K562 (cell line): ENCODE results near the gene SOX18. TPM values are rescaled to one million over a fixed set of nuclear protein-coding genes. Genes with fewer than 3 reads are reported as not detected.

Experiments
- ATAC-seq: fragments of 200-7000 bp; cut with Tn5 transposase; 3 replicates; pipeline ENCODE4 v1.9.1; 2020; ENCODE audit warnings: moderate library complexity
- BruUV-seq: library from RNA; stranded (reverse); fragments of 400-500 nt; replicated peaks from 2 replicates; lab custom pipeline; 2021; lab: Mats Ljungman, UMichigan
- CTCF ChIA-PET: fragments of 300-600 bp; formaldehyde crosslinking; extraction: SDS; loops from one replicate; lab custom pipeline; 2021; ENCODE audit warnings: low intra/inter-chr PET ratio; lab: Yijun Ruan, JAX
- POLR2A ChIA-PET: fragments of 300-600, 350-650 bp; sonication (Branson Sonifier 250); formaldehyde crosslinking; extraction: SDS; loops from one replicate; lab custom pipeline; 2021; ENCODE audit warnings: antibody characterized with exemption, inconsistent platforms; lab: Yijun Ruan, JAX
- DNase-seq, 4 experiments: peaks; one replicate each; pipeline versions ENCODE4 v3.0.0 to v3.0.0-alpha.2; 2011 to 2018; ENCODE audit warnings: low spot score in 3 of 4, mixed read lengths in 3 of 4; ENCODE audit errors: extremely low read depth in 1 of 4
- FAIRE-seq: peaks from 2 replicates; lab custom pipeline; 2011; peaks lifted over from hg19 to GRCh38; lab: Jason Lieb, UNC
- H2AFZ ChIP-seq: 2 replicates; pipeline ENCODE4 v1.6.0; 2011; ENCODE audit warnings: low read depth, low read length, control low read depth, inconsistent platforms
- H3K27ac ChIP-seq: fragments of 200-600 bp; 3 replicates; pipeline ENCODE4 v1.8.0; 2011; ENCODE audit warnings: low read depth, mild to moderate bottlenecking, control low read depth, inconsistent platforms, low read length, moderate library complexity, mixed read lengths; ENCODE audit errors: extremely low read depth
- H3K27me3 ChIP-seq, 2 experiments: fragments of 300-600 bp in 1 of 2; 2 replicates in 1 of 2; 3 replicates in 1 of 2; pipeline versions ENCODE4 v1.6.0 to v1.8.0; 2011; ENCODE audit warnings: inconsistent platforms in 2 of 2, low read length in 2 of 2, mild to moderate bottlenecking in 1 of 2, mixed read lengths in 1 of 2, moderate library complexity in 1 of 2; ENCODE audit not compliant: control insufficient read depth in 2 of 2, insufficient read depth in 2 of 2
- H3K36me3 ChIP-seq: fragments of 300-600 bp; 3 replicates; pipeline ENCODE4 v1.8.0; 2011; ENCODE audit warnings: mild to moderate bottlenecking, low read length, inconsistent platforms; ENCODE audit not compliant: control insufficient read depth, insufficient read depth
- H3K4me1 ChIP-seq, 2 experiments: fragments of 200-600 bp in 1 of 2; replicated peaks in 1 of 2; 2 replicates in 1 of 2; 3 replicates in 1 of 2; pipeline versions ENCODE4 v1.5.1 to v1.8.0; 2011; ENCODE audit warnings: inconsistent platforms in 2 of 2, low read length in 2 of 2, mild to moderate bottlenecking in 1 of 2, mixed read lengths in 1 of 2, moderate library complexity in 1 of 2; ENCODE audit not compliant: control insufficient read depth in 2 of 2, insufficient read depth in 2 of 2
- H3K4me2 ChIP-seq: 2 replicates; pipeline ENCODE4 v1.6.1; 2011; ENCODE audit warnings: low read length, control low read depth, inconsistent platforms, mixed read lengths; ENCODE audit not compliant: insufficient read depth
- H3K4me3 ChIP-seq: fragments of 200-600 bp; sonication (generic), shearing (Covaris generic); 2 replicates; pipeline ENCODE4 v1.5.1; 2016; ENCODE audit warnings: control low read depth, inconsistent platforms
- H3K79me2 ChIP-seq: fragments of 200-600 bp; 3 replicates; pipeline ENCODE4 v1.8.0; 2011; ENCODE audit warnings: low read length, inconsistent platforms; ENCODE audit not compliant: control insufficient read depth, insufficient read depth
- H3K9ac ChIP-seq, 2 experiments: 2 replicates each; pipeline versions ENCODE4 v1.6.0 to v1.6.1; 2011; ENCODE audit warnings: low read depth in 2 of 2, low read length in 2 of 2, control low read depth in 1 of 2, inconsistent platforms in 1 of 2, mild to moderate bottlenecking in 1 of 2, mixed read lengths in 1 of 2; ENCODE audit not compliant: insufficient read depth in 1 of 2
- H3K9me1 ChIP-seq: one replicate; pipeline ENCODE4 v1.6.0; 2011; ENCODE audit warnings: inconsistent platforms, mild to moderate bottlenecking, low read length, moderate library complexity; ENCODE audit not compliant: control insufficient read depth, insufficient read depth
- H3K9me3 ChIP-seq: replicated peaks from 2 replicates; pipeline ENCODE4 v1.5.1; 2011; ENCODE audit warnings: low read depth, low read length, inconsistent platforms; ENCODE audit not compliant: control insufficient read depth, insufficient read depth
- H4K20me1 ChIP-seq: replicated peaks from 2 replicates; pipeline ENCODE4 v1.6.1; 2011; ENCODE audit warnings: low read length, inconsistent platforms, mixed read lengths; ENCODE audit not compliant: control insufficient read depth, insufficient read depth
- ARHGAP35 ChIP-seq: fragments of 450-650 bp; IDR thresholded peaks from 2 replicates; pipeline ENCODE4 v1.6.1; 2018; ENCODE audit not compliant: partially characterized antibody
- ARID4B ChIP-seq: sonication (generic); formaldehyde crosslinking; IDR thresholded peaks from 2 replicates; pipeline ENCODE4 v1.8.0; 2022; ENCODE audit warnings: mild to moderate bottlenecking, missing genetic modification reagents
- CREB5 ChIP-seq: fragments of 250-450 bp; sonication (Bioruptor Pico); IDR thresholded peaks from 2 replicates; pipeline ENCODE4 v1.5.0; 2020; ENCODE audit warnings: mild to moderate bottlenecking
- DACH1 ChIP-seq: fragments of 450-650 bp; IDR thresholded peaks from 2 replicates; pipeline ENCODE4 v1.6.1; 2018; ENCODE audit not compliant: partially characterized antibody
- FOXA3 ChIP-seq, 2 experiments: fragments of 450-650 bp in 1 of 2; sonication (generic) in 1 of 2; formaldehyde crosslinking; IDR thresholded peaks in 1 of 2; conservative IDR thresholded peaks in 1 of 2; 2 replicates each; pipeline versions ENCODE4 v1.4.0 to v1.8.0; 2020 to 2022; ENCODE audit warnings: mild to moderate bottlenecking in 2 of 2, missing genetic modification reagents in 1 of 2
- FOXJ3 ChIP-seq: sonication (generic); formaldehyde crosslinking; IDR thresholded peaks from 2 replicates; pipeline ENCODE4 v1.4.0; 2020; ENCODE audit warnings: mild to moderate bottlenecking, missing genetic modification reagents
- FOXK2 ChIP-seq, 2 experiments: fragments of 450-650 bp; IDR thresholded peaks in 1 of 2; conservative IDR thresholded peaks in 1 of 2; 2 replicates each; pipeline ENCODE4 v1.6.1; 2016; ENCODE audit warnings: low read depth in 2 of 2, mild to moderate bottlenecking in 1 of 2
- KAT7 ChIP-seq: sonication (generic); formaldehyde crosslinking; IDR thresholded peaks from 2 replicates; pipeline ENCODE4 v1.8.0; 2022; ENCODE audit warnings: missing genetic modification reagents, mild to moderate bottlenecking, borderline replicate concordance
- MTA3 ChIP-seq: fragments of 450-650 bp; formaldehyde crosslinking; IDR thresholded peaks from 2 replicates; pipeline ENCODE4 v1.6.1; 2017; ENCODE audit warnings: mild to moderate bottlenecking, borderline replicate concordance
- NUFIP1 ChIP-seq: fragments of 450-650 bp; IDR thresholded peaks from 2 replicates; pipeline ENCODE4 v1.6.1; 2018; ENCODE audit not compliant: partially characterized antibody
- PML ChIP-seq: IDR thresholded peaks from 2 replicates; pipeline ENCODE4 v1.6.1; 2012; ENCODE audit warnings: low read length, inconsistent platforms
- RUNX1 ChIP-seq: sonication (generic); IDR thresholded peaks from 2 replicates; pipeline ENCODE4 v1.6.1; 2016; ENCODE audit warnings: antibody characterized with exemption, low read depth
- SMARCE1 ChIP-seq: fragments of 450-650 bp; IDR thresholded peaks from 2 replicates; pipeline ENCODE4 v1.7.1; 2016; ENCODE audit warnings: mild to moderate bottlenecking
- STAT5B ChIP-seq: fragments of 250-450 bp; sonication (Bioruptor Pico); IDR thresholded peaks from 2 replicates; pipeline ENCODE4 v1.8.0; 2021; ENCODE audit warnings: mild to moderate bottlenecking, inconsistent platforms
- TFE3 ChIP-seq: fragments of 450-650 bp; formaldehyde crosslinking; IDR thresholded peaks from 2 replicates; pipeline ENCODE4 v1.4.0; 2020; ENCODE audit warnings: mild to moderate bottlenecking, mixed read lengths
- ZNF41 ChIP-seq: fragments of 250-450 bp; sonication (Bioruptor Pico); conservative IDR thresholded peaks from 2 replicates; pipeline ENCODE4 v1.4.0; 2020; ENCODE audit warnings: mild to moderate bottlenecking
- WGBS: fragments of 100-300 bp; shearing (Covaris generic); methylation state at CpG from one replicate; pipeline ENCODE4 v1.1.6; 2016; ENCODE audit warnings: low coverage, mixed read lengths; ENCODE audit not compliant: insufficient coverage; ENCODE audit errors: missing lambda C conversion rate; 5-methylcytosine and 5-hydroxymethylcytosine counted together
- in situ Hi-C: fragments of 300-500 bp; cut with MboI; formaldehyde crosslinking; loops from 4 replicates; pipeline ENCODE4 v1.15.0; 2018; ENCODE audit warnings: inconsistent platforms, mixed read lengths
- intact Hi-C: fragments of 100-400 bp; cut with micrococcal nuclease; formaldehyde crosslinking; loops from 2 replicates; pipeline ENCODE4 v1.14.2; 2022
- polyA plus RNA-seq, 8 experiments: library from polyadenylated mRNA; depleted of rRNA in 4 of 8; stranded (reverse) in 5 of 8; unstranded in 3 of 8; fragments of >200 nt; fragmentation: Nextera tagmentation in 2 of 8; fragmentation: Illumina TruSeq in 1 of 8; extraction: Ambion mirVana in 2 of 8; extraction: Trizol in 1 of 8; gene quantifications; 2 replicates each; pipeline versions ENCODE4 v1.2.1 to v1.2.3, GENCODE V29; 2011 to 2014; ENCODE audit warnings: inconsistent platforms in 1 of 8, missing spikeins in 1 of 8
- total RNA-seq, 7 experiments: library from RNA; depleted of rRNA in 6 of 7; stranded (reverse); fragments of >200 nt in 6 of 7; fragmentation: Illumina TruSeq in 2 of 7; extraction: Trizol in 2 of 7; gene quantifications; 2 replicates each; pipeline versions ENCODE4 v1.2.1 to v1.2.3, GENCODE V29; 2011 to 2021; ENCODE audit warnings: low replicate concordance in 1 of 7

The SOX18 gene
- total and polyA plus RNA-seq, 9 of the 15 experiments (the other 6 are each of a cell fraction or from before 2014, with no cell fraction given) = 0.15 to 19.8 (median 0.33) TPM

- in situ Hi-C loops = no loop called here
- Histone ChIP-seq H3K9ac (peak overlapping the region; percentile 78 to 94), H3K27ac (peak overlapping the region; percentile 75; the same call in 2 of the 3 replicates), H3K79me2 (peaks cover 10% of the 10 kb centered on the region; the same call in 2 of the 3 replicates), H3K9me3 (no peaks in the 10 kb centered on the region), H3K9me1 (no peaks in the 10 kb centered on the region), H2AFZ (peak overlapping the region; percentile 80), H4K20me1 (no peaks in the 10 kb centered on the region), H3K4me1 (peaks cover 16 to 84% of the 10 kb centered on the region in 2 experiments; a peak in 4 of 5 replicates), H3K36me3 (peaks cover 4% of the 10 kb centered on the region; the same call in 1 of the 3 replicates), H3K4me2 (peak overlapping the region; percentile 70), H3K27me3 (peaks cover 0 to 2% of the 10 kb centered on the region in 2 experiments; a peak in 2 of 5 replicates), H3K4me3 (peak overlapping the region; percentile 70)
- CTCF ChIA-PET = no interaction called here
- ATAC-seq = no peak
- DNase-seq = no peak
- intact Hi-C loops = no loop called here
- FAIRE-seq = no peak
- POLR2A ChIA-PET = interaction anchor here (0.6 to 1.3 kb wide), 3 partner anchors 18 to 120 kb away, joined by 3 read pairs; no protein-coding TSS in a partner anchor
- TSS peak; percentile 66 for BruUV-seq
- WGBS = 15% methylated on average over 3 of the region's 4 CpGs
- TF ChIP-seq MTA3 (no peak), FOXJ3 (CRISPR knock-in tag) (no peak), FOXA3 (CRISPR knock-in tag; conservative IDR thresholded peaks at IDR 0.05 in 1 of 2, IDR thresholded peaks at IDR 0.05 in 1 of 2) (peak in 1 of 2 experiments; percentile 17; a peak in 1 of 4 replicates), STAT5B (CRISPR knock-in tag) (no peak), SMARCE1 (no peak), FOXK2 (conservative IDR thresholded peaks at IDR 0.05 in 1 of 2, IDR thresholded peaks at IDR 0.05 in 1 of 2; ENCODE audit: low read depth in 2 of 2) (no peak), PML (no peak), TFE3 (CRISPR knock-in tag) (no peak), RUNX1 (no peak), KAT7 (0 out of 2 replicates have a peak, but pooled peaks have one; percentile 57), NUFIP1 (no peak), CREB5 (CRISPR knock-in tag) (no peak), DACH1 (no peak), ZNF41 (CRISPR knock-in tag) (no peak), ARHGAP35 (peak; percentile 49), ARID4B (CRISPR knock-in tag) (peak; percentile 43; the same call in 1 of the 2 replicates)
Measured at GRCh38 chr20:64078934-64079272, 29.5 kb upstream of the SOX18 start.
